Loucy (cell line): ENCODE data around the gene SYN1.

Experiments used
- H2AFZ ChIP-seq: fragments of 200-600 bp; sonication (generic); 2 replicates; pipeline ENCODE4 v1.6.0; 2016; ENCODE audit warnings: antibody characterized with exemption, mild to moderate bottlenecking, low read length, moderate library complexity
- H3F3A ChIP-seq: fragments of 200-600 bp; 2 replicates; pipeline ENCODE4 v1.6.0; 2016; ENCODE audit warnings: antibody characterized with exemption, low read depth, mild to moderate bottlenecking
- H3K27me3 ChIP-seq: fragments of 200-600 bp; sonication (generic); 2 replicates; pipeline ENCODE4 v1.6.1; 2014; ENCODE audit warnings: low read length, mild to moderate bottlenecking; ENCODE audit not compliant: insufficient read depth, poor library complexity, severe bottlenecking
- H3K36me3 ChIP-seq: fragments of 200-600 bp; sonication (generic); 2 replicates; pipeline ENCODE4 v1.6.1; 2016; ENCODE audit warnings: low read length; ENCODE audit not compliant: insufficient read depth
- H3K4me1 ChIP-seq: fragments of 200-600 bp; sonication (generic); 2 replicates; pipeline ENCODE4 v1.5.1; 2014; ENCODE audit warnings: low read length, mild to moderate bottlenecking; ENCODE audit not compliant: insufficient read depth, poor library complexity, severe bottlenecking
- H3K4me2 ChIP-seq: fragments of 200-600 bp; sonication (generic); 2 replicates; pipeline ENCODE4 v1.6.0; 2014; ENCODE audit warnings: antibody characterized with exemption, low read length, low read depth, mild to moderate bottlenecking; ENCODE audit not compliant: poor library complexity, severe bottlenecking
- H3K4me3 ChIP-seq: fragments of 200-600 bp; sonication (generic); 2 replicates; pipeline ENCODE4 v1.5.1; 2014; ENCODE audit warnings: low read length, mild to moderate bottlenecking, mixed read lengths; ENCODE audit not compliant: poor library complexity, severe bottlenecking
- H3K79me2 ChIP-seq: fragments of 200-600 bp; sonication (generic); 2 replicates; pipeline ENCODE4 v1.6.1; 2014; ENCODE audit warnings: low read length; ENCODE audit not compliant: insufficient read depth
- H3K9ac ChIP-seq: fragments of 200-600 bp; sonication (generic); 2 replicates; pipeline ENCODE4 v1.6.0; 2014; ENCODE audit warnings: mild to moderate bottlenecking, low read depth, low read length, moderate library complexity; ENCODE audit not compliant: poor library complexity, severe bottlenecking
- H3K9me2 ChIP-seq: fragments of 200-600 bp; sonication (generic); replicated peaks from 2 replicates; pipeline ENCODE4 v1.6.1; 2016; ENCODE audit warnings: low read depth, low read length, mixed read lengths
- H3K9me3 ChIP-seq: fragments of 200-600 bp; sonication (generic); 2 replicates; pipeline ENCODE4 v1.6.1; 2014; ENCODE audit warnings: mild to moderate bottlenecking, antibody characterized with exemption, low read length, low read depth; ENCODE audit not compliant: insufficient read depth
- H4K20me1 ChIP-seq: fragments of 200-600 bp; sonication (generic); 2 replicates; pipeline ENCODE4 v1.6.0; 2014; ENCODE audit warnings: antibody characterized with exemption, low read length, mild to moderate bottlenecking; ENCODE audit not compliant: insufficient read depth, poor library complexity, severe bottlenecking
- EZH2phosphoT487 ChIP-seq: fragments of 200-600 bp; IDR thresholded peaks from 2 replicates; pipeline ENCODE4 v1.6.1; 2018; ENCODE audit warnings: antibody characterized with exemption, mild to moderate bottlenecking, moderate library complexity, borderline replicate concordance
- TF ChIP-seq, protein P1 (sequence below): fragments of 200-600 bp; sonication (generic); conservative IDR thresholded peaks from 2 replicates; pipeline ENCODE4 v1.5.1; 2014; ENCODE audit warnings: mild to moderate bottlenecking, antibody characterized with exemption, low read length

The SYN1 gene

DNA sequence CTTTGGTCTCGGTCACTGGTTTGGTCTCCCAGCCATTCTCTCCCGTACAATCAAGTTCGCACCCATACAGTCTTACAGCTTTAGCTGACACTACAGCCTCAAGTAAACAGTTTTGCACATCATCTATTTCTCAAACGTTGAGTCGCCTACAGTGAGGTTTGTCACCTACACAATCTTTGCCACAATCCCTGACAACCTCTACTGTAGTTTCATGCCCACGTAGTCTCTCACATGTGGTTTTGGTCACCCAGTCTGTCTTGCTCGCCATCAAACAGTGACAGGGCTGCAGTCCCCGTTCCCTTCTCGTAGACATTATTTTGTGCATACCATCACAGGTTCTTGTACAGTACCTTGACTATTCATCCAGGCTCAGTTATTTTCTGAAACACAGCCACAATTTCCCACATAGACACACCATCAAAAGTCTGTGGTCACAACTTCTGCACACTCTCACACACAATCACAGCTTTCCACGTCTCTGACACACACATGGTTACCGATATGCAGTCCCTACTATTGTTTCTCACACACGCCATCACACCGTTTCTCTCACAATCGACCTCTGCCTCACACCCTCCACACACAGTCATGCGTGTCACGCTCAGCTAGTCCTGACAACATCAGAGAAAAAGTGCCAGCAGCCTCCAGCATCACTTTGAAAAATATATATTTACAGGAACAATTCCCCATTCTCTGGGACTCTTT, 15.4 kb upstream of the SYN1 start:
- Histone ChIP-seq H2AFZ (no peak overlapping the region), H3K9me2 (no peaks in the 10 kb centered on the region), H4K20me1 (no peaks in the 10 kb centered on the region), H3K4me2 (no peak overlapping the region), H3K27me3 (no peaks in the 10 kb centered on the region), H3K4me1 (peaks cover 4% of the 10 kb centered on the region), H3K36me3 (peaks cover 25% of the 10 kb centered on the region; the same call in 1 of the 2 replicates), H3K4me3 (no peak overlapping the region), H3K9me3 (no peaks in the 10 kb centered on the region), H3K9ac (no peak overlapping the region), H3F3A (no peaks in the 10 kb centered on the region), H3K79me2 (no peaks in the 10 kb centered on the region)
- TF ChIP-seq, protein P1, sequence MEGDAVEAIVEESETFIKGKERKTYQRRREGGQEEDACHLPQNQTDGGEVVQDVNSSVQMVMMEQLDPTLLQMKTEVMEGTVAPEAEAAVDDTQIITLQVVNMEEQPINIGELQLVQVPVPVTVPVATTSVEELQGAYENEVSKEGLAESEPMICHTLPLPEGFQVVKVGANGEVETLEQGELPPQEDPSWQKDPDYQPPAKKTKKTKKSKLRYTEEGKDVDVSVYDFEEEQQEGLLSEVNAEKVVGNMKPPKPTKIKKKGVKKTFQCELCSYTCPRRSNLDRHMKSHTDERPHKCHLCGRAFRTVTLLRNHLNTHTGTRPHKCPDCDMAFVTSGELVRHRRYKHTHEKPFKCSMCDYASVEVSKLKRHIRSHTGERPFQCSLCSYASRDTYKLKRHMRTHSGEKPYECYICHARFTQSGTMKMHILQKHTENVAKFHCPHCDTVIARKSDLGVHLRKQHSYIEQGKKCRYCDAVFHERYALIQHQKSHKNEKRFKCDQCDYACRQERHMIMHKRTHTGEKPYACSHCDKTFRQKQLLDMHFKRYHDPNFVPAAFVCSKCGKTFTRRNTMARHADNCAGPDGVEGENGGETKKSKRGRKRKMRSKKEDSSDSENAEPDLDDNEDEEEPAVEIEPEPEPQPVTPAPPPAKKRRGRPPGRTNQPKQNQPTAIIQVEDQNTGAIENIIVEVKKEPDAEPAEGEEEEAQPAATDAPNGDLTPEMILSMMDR: no peak
- TF ChIP-seq EZH2phosphoT487: no peak

DNA sequence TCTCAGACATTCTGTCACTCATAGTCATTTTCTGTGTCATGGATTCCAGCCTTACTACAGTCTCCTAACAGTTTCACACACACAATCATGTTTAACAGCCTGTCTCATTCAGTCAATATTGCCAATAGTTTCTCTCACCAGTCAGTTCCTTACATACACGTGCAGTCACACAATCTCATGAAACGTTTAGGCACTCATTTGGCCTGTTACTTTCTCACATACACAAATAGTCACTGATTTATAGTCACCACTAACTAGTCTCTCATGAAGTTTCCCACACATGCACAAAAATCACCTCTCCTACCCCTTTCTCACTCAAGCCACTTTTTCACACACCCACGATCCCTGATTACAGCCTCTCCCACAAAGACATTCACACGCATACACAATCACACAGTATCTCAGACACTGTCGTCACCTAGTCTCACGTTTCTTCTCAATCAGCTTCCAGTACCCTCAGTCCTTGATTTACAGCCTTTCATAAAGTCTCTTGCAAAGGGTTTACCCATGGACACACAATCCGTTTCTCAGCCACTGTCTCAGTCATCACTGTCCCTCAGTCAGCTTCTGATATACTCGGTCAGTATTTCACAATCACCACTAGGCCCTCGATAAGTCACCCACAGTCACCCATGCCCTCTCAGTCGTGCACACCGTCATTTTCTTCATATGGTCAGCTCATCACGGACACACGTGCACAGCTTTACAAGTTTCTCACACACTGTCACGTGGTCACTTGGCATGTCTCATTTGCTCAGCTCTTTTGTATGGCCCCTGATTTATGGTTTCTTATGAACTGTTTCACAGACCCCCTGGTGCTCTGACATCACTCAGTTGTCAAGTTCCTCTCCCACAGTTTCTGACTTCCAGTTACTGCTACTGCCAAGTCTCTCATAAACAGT, 14.3 kb upstream of the SYN1 start:
- H3K36me3 ChIP-seq: peaks cover 18% of the 10 kb centered on the region; the same call in 1 of the 2 replicates
- no peak overlapping the region for H3K4me2 ChIP-seq
- no peaks in the 10 kb centered on the region for H3K9me3 ChIP-seq
- no peaks in the 10 kb centered on the region for H3K79me2 ChIP-seq
- no peaks in the 10 kb centered on the region for H3K27me3 ChIP-seq
- H4K20me1 ChIP-seq: no peaks in the 10 kb centered on the region
- no peak overlapping the region for H3K4me3 ChIP-seq
- no peak overlapping the region for H2AFZ ChIP-seq
- no peak overlapping the region for H3K9ac ChIP-seq
- H3K4me1 ChIP-seq: peaks cover 6% of the 10 kb centered on the region
- no peaks in the 10 kb centered on the region for H3K9me2 ChIP-seq
- TF ChIP-seq, protein P1: no peak
- no peak for TF ChIP-seq EZH2phosphoT487
- no peaks in the 10 kb centered on the region for H3F3A ChIP-seq

DNA sequence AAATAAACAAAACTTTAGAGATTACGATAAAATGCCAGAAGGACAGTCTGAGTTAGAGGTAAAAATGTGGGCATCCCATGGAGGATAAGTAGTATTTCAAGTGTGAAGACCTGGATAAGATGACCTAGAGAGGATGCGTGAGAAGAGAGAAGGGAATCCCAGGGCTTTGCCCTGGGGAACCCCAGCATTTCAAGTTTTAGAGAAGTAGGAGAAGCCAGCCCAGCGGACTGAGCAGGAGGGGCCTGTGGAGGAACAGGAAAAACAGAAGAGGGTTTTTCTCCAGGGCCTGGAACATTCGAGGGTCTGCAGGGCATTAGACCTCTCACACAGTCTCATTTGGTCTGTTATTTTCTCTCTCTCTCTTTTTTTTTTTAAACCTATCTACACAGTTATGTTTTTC, 13.0 kb upstream of the SYN1 start:
- no peaks in the 10 kb centered on the region for H4K20me1 ChIP-seq
- no peak for TF ChIP-seq EZH2phosphoT487
- TF ChIP-seq, protein P1: no peak
- no peak overlapping the region for H3K4me2 ChIP-seq
- no peaks in the 10 kb centered on the region for H3K79me2 ChIP-seq
- no peaks in the 10 kb centered on the region for H3F3A ChIP-seq
- no peak overlapping the region for H3K9ac ChIP-seq
- no peak overlapping the region for H2AFZ ChIP-seq
- no peaks in the 10 kb centered on the region for H3K9me2 ChIP-seq
- H3K36me3 ChIP-seq: peaks cover 11% of the 10 kb centered on the region; the same call in 1 of the 2 replicates
- H3K27me3 ChIP-seq: no peaks in the 10 kb centered on the region
- no peak overlapping the region for H3K4me3 ChIP-seq
- H3K9me3 ChIP-seq: no peaks in the 10 kb centered on the region
- peaks cover 6% of the 10 kb centered on the region for H3K4me1 ChIP-seq
